WERI-Rb-1 (cell line): ENCODE data around the gene EVC2.
A peak's percentile ranks its signal among the peaks of the same experiment; 100 is the strongest.

Source experiments
- DNase-seq: peaks from one replicate; pipeline ENCODE4 v3.0.0-alpha.2; 2020
- H3K27ac ChIP-seq: fragments of 250-450 bp; sonication (Bioruptor Pico); 2 replicates; pipeline ENCODE4 v1.5.1; 2020; ENCODE audit warnings: mild to moderate bottlenecking, moderate library complexity
- H3K27me3 ChIP-seq: fragments of 250-450 bp; sonication (Bioruptor Pico); 2 replicates; pipeline ENCODE4 v1.5.1; 2021; ENCODE audit warnings: mild to moderate bottlenecking, low read depth, moderate library complexity; ENCODE audit not compliant: insufficient read depth, severe bottlenecking
- H3K36me3 ChIP-seq: fragments of 250-450 bp; sonication (Bioruptor Pico); 2 replicates; pipeline ENCODE4 v1.5.1; 2020; ENCODE audit warnings: mild to moderate bottlenecking, moderate library complexity
- H3K4me3 ChIP-seq: 2 replicates; pipeline ENCODE4 v1.5.1; 2011; ENCODE audit warnings: low read depth, mild to moderate bottlenecking, control low read depth, low read length
- H3K9me3 ChIP-seq: fragments of 250-450 bp; sonication (Bioruptor Pico); 2 replicates; pipeline ENCODE4 v1.5.1; 2021; ENCODE audit warnings: mild to moderate bottlenecking, moderate library complexity; ENCODE audit not compliant: severe bottlenecking
- CTCF ChIP-seq: IDR thresholded peaks from 2 replicates; pipeline ENCODE4 v1.5.1; 2011; ENCODE audit warnings: low read depth, mild to moderate bottlenecking, control low read depth, inconsistent platforms, low read length

EVC2 gene

GRCh38 chr4:5651089-5651488 is 57.3 kb downstream of the EVC2 start:
- H3K36me3 ChIP-seq = no peaks in the 10 kb centered on the region
- no peak for DNase-seq
- no peak overlapping the region for H3K27ac ChIP-seq
- no peaks in the 10 kb centered on the region for H3K27me3 ChIP-seq
- no peaks in the 10 kb centered on the region for H3K9me3 ChIP-seq
- no peak overlapping the region for H3K4me3 ChIP-seq
- no peak for TF ChIP-seq CTCF

- no peak for TF ChIP-seq CTCF
- H3K27ac ChIP-seq = no peak overlapping the region
- no peaks in the 10 kb centered on the region for H3K36me3 ChIP-seq
- H3K4me3 ChIP-seq = no peak overlapping the region
- no peaks in the 10 kb centered on the region for H3K9me3 ChIP-seq
- no peak for DNase-seq
- H3K27me3 ChIP-seq = no peaks in the 10 kb centered on the region
Observed at GRCh38 chr4:5650040-5650439, 58.3 kb downstream of the EVC2 start.

- Histone ChIP-seq H3K36me3 (no peaks in the 10 kb centered on the region), H3K4me3 (no peak overlapping the region), H3K27ac (no peak overlapping the region), H3K9me3 (no peaks in the 10 kb centered on the region), H3K27me3 (no peaks in the 10 kb centered on the region)
- no peak for TF ChIP-seq CTCF
- DNase-seq = peak; percentile 43
Observed at GRCh38 chr4:5647351-5647750, 61.0 kb downstream of the EVC2 start.

- no peaks in the 10 kb centered on the region for H3K36me3 ChIP-seq
Observed at GRCh38 chr4:5640096-5640495, 68.3 kb downstream of the EVC2 start.

GRCh38 chr4:5639556-5639955 is 68.8 kb downstream of the EVC2 start:
- Histone ChIP-seq H3K9me3 (no peaks in the 10 kb centered on the region), H3K27me3 (no peaks in the 10 kb centered on the region), H3K4me3 (no peak overlapping the region), H3K36me3 (no peaks in the 10 kb centered on the region), H3K27ac (no peak overlapping the region)
- no peak for DNase-seq
- no peak for TF ChIP-seq CTCF

More at GRCh38 chr4:5640096-5640495, 68.3 kb downstream of the EVC2 start:
- Histone ChIP-seq H3K27ac (no peak overlapping the region), H3K4me3 (no peak overlapping the region), H3K9me3 (no peaks in the 10 kb centered on the region), H3K27me3 (no peaks in the 10 kb centered on the region)
- DNase-seq = no peak
- no peak for TF ChIP-seq CTCF

GRCh38 chr4:5638976-5639375 is 69.4 kb downstream of the EVC2 start:
- no peaks in the 10 kb centered on the region for H3K27me3 ChIP-seq
- no peaks in the 10 kb centered on the region for H3K36me3 ChIP-seq
- no peak overlapping the region for H3K4me3 ChIP-seq
- H3K27ac ChIP-seq = no peak overlapping the region
- no peak for TF ChIP-seq CTCF
- no peak for DNase-seq
- H3K9me3 ChIP-seq = no peaks in the 10 kb centered on the region
